HepG2 (cell line): ENCODE data around the gene FOXK2. TPM values are rescaled to one million over a fixed set of nuclear protein-coding genes. Genes with fewer than 3 reads are reported as not detected.

Experiments
- ADNP ChIP-seq: sonication (generic); formaldehyde crosslinking; IDR thresholded peaks from 2 replicates; pipeline ENCODE4 v1.4.0; 2020; ENCODE audit warnings: missing genetic modification reagents
- ARNT2 ChIP-seq: sonication (generic); formaldehyde crosslinking; IDR thresholded peaks from 2 replicates; pipeline ENCODE4 v1.8.0; 2022; ENCODE audit warnings: mild to moderate bottlenecking, low read depth, missing genetic modification reagents, moderate library complexity
- CEBPZ ChIP-seq: IDR thresholded peaks from 2 replicates; pipeline ENCODE4 v1.6.1; 2012; ENCODE audit warnings: low read length, improper control_type of control experiment
- DNMT3B ChIP-seq: conservative IDR thresholded peaks from 2 replicates; pipeline ENCODE4 v1.6.1; 2016; ENCODE audit warnings: missing biosample characterization, control low read depth
- KLF11 ChIP-seq: IDR thresholded peaks from 2 replicates; pipeline ENCODE4 v1.6.1; 2016; ENCODE audit warnings: missing compliant biosample characterization
- MEIS1 ChIP-seq: sonication (generic); formaldehyde crosslinking; IDR thresholded peaks from 2 replicates; pipeline ENCODE4 v1.9.0; 2021; ENCODE audit warnings: mild to moderate bottlenecking, missing genetic modification reagents, moderate library complexity, borderline replicate concordance
- MYC ChIP-seq: sonication (generic); formaldehyde crosslinking; IDR thresholded peaks from 2 replicates; pipeline ENCODE4 v1.9.0; 2021; ENCODE audit warnings: missing genetic modification reagents, borderline replicate concordance
- NFE2L2 ChIP-seq: fragments of 150-350 bp; IDR thresholded peaks from 2 replicates; pipeline ENCODE4 v1.6.1; 2014; ENCODE audit warnings: low read length
- NONO ChIP-seq, 2 experiments: fragments of 450-650 bp in 1 of 2; sonication (generic) in 1 of 2; formaldehyde crosslinking in 1 of 2; IDR thresholded peaks in 1 of 2; conservative IDR thresholded peaks in 1 of 2; 2 replicates each; pipeline versions ENCODE4 v1.6.1 to v1.8.0; 2017 to 2022; ENCODE audit warnings: mild to moderate bottlenecking in 1 of 2, missing genetic modification reagents in 1 of 2, moderate library complexity in 1 of 2
- PAX8 ChIP-seq: sonication (generic); formaldehyde crosslinking; IDR thresholded peaks from 2 replicates; pipeline ENCODE4 v1.8.0; 2022; ENCODE audit warnings: mild to moderate bottlenecking, missing genetic modification reagents, borderline replicate concordance
- TFDP1 ChIP-seq: IDR thresholded peaks from 2 replicates; pipeline ENCODE4 v1.6.1; 2016; ENCODE audit warnings: missing compliant biosample characterization, missing genetic modification reagents, borderline replicate concordance
- ZEB1 ChIP-seq: IDR thresholded peaks from 2 replicates; pipeline ENCODE4 v1.6.1; 2012; ENCODE audit warnings: mild to moderate bottlenecking, low read depth, inconsistent platforms; ENCODE audit not compliant: insufficient replicate concordance
- ZNF501 ChIP-seq: sonication (generic); formaldehyde crosslinking; IDR thresholded peaks from 2 replicates; pipeline ENCODE4 v1.5.1; 2020; ENCODE audit warnings: mild to moderate bottlenecking, moderate library complexity, missing genetic modification reagents
- ZNF543 ChIP-seq: sonication (generic); formaldehyde crosslinking; IDR thresholded peaks from 2 replicates; pipeline ENCODE4 v1.4.0; 2020; ENCODE audit warnings: mild to moderate bottlenecking, missing genetic modification reagents
- ZNF678 ChIP-seq: sonication (generic); formaldehyde crosslinking; IDR thresholded peaks from 2 replicates; pipeline ENCODE4 v1.4.0; 2020; ENCODE audit warnings: mild to moderate bottlenecking, missing genetic modification reagents
- ZNF703 ChIP-seq: sonication (generic); formaldehyde crosslinking; IDR thresholded peaks from 2 replicates; pipeline ENCODE4 v1.5.1; 2020; ENCODE audit warnings: missing genetic modification reagents, mild to moderate bottlenecking, moderate library complexity, borderline replicate concordance
- ZNF720 ChIP-seq: sonication (generic); formaldehyde crosslinking; IDR thresholded peaks from 2 replicates; pipeline ENCODE4 v1.4.0; 2020; ENCODE audit warnings: missing genetic modification reagents
- ZNF792 ChIP-seq: IDR thresholded peaks from 2 replicates; pipeline ENCODE4 v1.6.1; 2016
- polyA plus RNA-seq, 8 experiments: library from polyadenylated mRNA; depleted of rRNA in 3 of 8; stranded (reverse) in 7 of 8; unstranded in 1 of 8; fragments of >200 nt; fragmentation: Illumina TruSeq in 4 of 8; extraction: Trizol in 4 of 8; gene quantifications; 2 replicates each; pipeline versions ENCODE4 v1.2.1 to v1.2.3, GENCODE V29; 2011 to 2016; ENCODE audit warnings: low read depth in 4 of 8, missing spikeins in 1 of 8, mixed read lengths in 1 of 8; ENCODE audit not compliant: insufficient read depth in 1 of 8
- total RNA-seq, 5 experiments: library from RNA; depleted of rRNA; stranded (reverse); fragments of >200 nt; fragmentation: Illumina TruSeq; extraction: Trizol; gene quantifications; 2 replicates each; pipeline ENCODE4 v1.2.3, GENCODE V29; 2016; ENCODE audit warnings: low read depth in 1 of 5
- TF ChIP-seq, protein P1 (sequence below): sonication (generic); formaldehyde crosslinking; IDR thresholded peaks from 2 replicates; pipeline ENCODE4 v1.4.0; 2020; ENCODE audit warnings: low read depth, mild to moderate bottlenecking, missing genetic modification reagents
- TF ChIP-seq, protein P2 (sequence below): sonication (generic); formaldehyde crosslinking; conservative IDR thresholded peaks from 2 replicates; pipeline ENCODE4 v1.4.0; 2020; ENCODE audit warnings: mild to moderate bottlenecking, missing genetic modification reagents, moderate library complexity

The FOXK2 gene
- total and polyA plus RNA-seq, 2 of the 13 experiments (the other 11 are each of a cell fraction or from before 2014, with no cell fraction given), result 67.1 to 67.2 TPM

- TF ChIP-seq, protein P1, sequence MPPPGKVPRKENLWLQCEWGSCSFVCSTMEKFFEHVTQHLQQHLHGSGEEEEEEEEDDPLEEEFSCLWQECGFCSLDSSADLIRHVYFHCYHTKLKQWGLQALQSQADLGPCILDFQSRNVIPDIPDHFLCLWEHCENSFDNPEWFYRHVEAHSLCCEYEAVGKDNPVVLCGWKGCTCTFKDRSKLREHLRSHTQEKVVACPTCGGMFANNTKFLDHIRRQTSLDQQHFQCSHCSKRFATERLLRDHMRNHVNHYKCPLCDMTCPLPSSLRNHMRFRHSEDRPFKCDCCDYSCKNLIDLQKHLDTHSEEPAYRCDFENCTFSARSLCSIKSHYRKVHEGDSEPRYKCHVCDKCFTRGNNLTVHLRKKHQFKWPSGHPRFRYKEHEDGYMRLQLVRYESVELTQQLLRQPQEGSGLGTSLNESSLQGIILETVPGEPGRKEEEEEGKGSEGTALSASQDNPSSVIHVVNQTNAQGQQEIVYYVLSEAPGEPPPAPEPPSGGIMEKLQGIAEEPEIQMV (CRISPR knock-in tag), result no peak
- TF ChIP-seq ADNP (CRISPR knock-in tag), result no peak
- no peak for TF ChIP-seq NFE2L2
- no peak for TF ChIP-seq ZEB1
- TF ChIP-seq ZNF501 (CRISPR knock-in tag), result peak; percentile 62; the same call in 1 of the 2 replicates
- TF ChIP-seq DNMT3B, result 0 out of 2 replicates have a peak, but pooled peaks have one; percentile 32
- TF ChIP-seq ZNF678 (CRISPR knock-in tag), result no peak
- TF ChIP-seq CEBPZ, result no peak
- peak; percentile 83 for TF ChIP-seq ZNF792 (CRISPR knock-in tag)
- peak; percentile 85; the same call in 1 of the 2 replicates for TF ChIP-seq TFDP1 (CRISPR knock-in tag)
- TF ChIP-seq MYC (CRISPR knock-in tag), result peak; percentile 84; the same call in 1 of the 2 replicates
- TF ChIP-seq, protein P2, sequence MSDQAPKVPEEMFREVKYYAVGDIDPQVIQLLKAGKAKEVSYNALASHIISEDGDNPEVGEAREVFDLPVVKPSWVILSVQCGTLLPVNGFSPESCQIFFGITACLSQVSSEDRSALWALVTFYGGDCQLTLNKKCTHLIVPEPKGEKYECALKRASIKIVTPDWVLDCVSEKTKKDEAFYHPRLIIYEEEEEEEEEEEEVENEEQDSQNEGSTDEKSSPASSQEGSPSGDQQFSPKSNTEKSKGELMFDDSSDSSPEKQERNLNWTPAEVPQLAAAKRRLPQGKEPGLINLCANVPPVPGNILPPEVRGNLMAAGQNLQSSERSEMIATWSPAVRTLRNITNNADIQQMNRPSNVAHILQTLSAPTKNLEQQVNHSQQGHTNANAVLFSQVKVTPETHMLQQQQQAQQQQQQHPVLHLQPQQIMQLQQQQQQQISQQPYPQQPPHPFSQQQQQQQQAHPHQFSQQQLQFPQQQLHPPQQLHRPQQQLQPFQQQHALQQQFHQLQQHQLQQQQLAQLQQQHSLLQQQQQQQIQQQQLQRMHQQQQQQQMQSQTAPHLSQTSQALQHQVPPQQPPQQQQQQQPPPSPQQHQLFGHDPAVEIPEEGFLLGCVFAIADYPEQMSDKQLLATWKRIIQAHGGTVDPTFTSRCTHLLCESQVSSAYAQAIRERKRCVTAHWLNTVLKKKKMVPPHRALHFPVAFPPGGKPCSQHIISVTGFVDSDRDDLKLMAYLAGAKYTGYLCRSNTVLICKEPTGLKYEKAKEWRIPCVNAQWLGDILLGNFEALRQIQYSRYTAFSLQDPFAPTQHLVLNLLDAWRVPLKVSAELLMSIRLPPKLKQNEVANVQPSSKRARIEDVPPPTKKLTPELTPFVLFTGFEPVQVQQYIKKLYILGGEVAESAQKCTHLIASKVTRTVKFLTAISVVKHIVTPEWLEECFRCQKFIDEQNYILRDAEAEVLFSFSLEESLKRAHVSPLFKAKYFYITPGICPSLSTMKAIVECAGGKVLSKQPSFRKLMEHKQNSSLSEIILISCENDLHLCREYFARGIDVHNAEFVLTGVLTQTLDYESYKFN, result peak; percentile 74
- no peak for TF ChIP-seq MEIS1 (CRISPR knock-in tag)
- TF ChIP-seq ZNF703, result no peak
- TF ChIP-seq PAX8 (CRISPR knock-in tag), result no peak
- no peak for TF ChIP-seq ZNF720 (CRISPR knock-in tag)
- peak; percentile 88; the same call in 1 of the 2 replicates for TF ChIP-seq KLF11
- peak; percentile 76; the same call in 1 of the 2 replicates for TF ChIP-seq ARNT2 (CRISPR knock-in tag)
- peak; percentile 61; the same call in 1 of the 2 replicates for TF ChIP-seq ZNF543 (CRISPR knock-in tag)
- no peak for TF ChIP-seq NONO (IDR thresholded peaks at IDR 0.05)
- TF ChIP-seq NONO (CRISPR knock-in tag; conservative IDR thresholded peaks at IDR 0.05), result peak; percentile 66; the same call in 1 of the 2 replicates
These were observed 2.2 kb upstream of the FOXK2 start (continued) for GRCh38 chr17:82517230-82517865.
